Testis (tissue), 3 donors: ENCODE results near the gene TUFM. TPM values are rescaled to one million over a fixed set of nuclear protein-coding genes. Genes with fewer than 3 reads are reported as not detected.
"Not testable (repeated sequence)": the region's sequence is repeated elsewhere in the genome, so short reads cannot be mapped to it uniquely, and the experiment has no call there.

Experiments used
- DNase-seq: peaks from one replicate; pipeline ENCODE4 v3.0.0-alpha.2; 2019
- H3K27ac ChIP-seq, 2 donors: fragments of 200-600 bp; sonication (generic); one replicate each; pipeline ENCODE4 v1.5.1; 2019
- H3K27me3 ChIP-seq: fragments of 200-600 bp; sonication (generic); one replicate; pipeline ENCODE4 v1.5.1; 2019
- H3K36me3 ChIP-seq: fragments of 200-600 bp; sonication (generic); one replicate; pipeline ENCODE4 v1.5.1; 2017; ENCODE audit warnings: low read depth; ENCODE audit errors: missing control alignments
- H3K4me1 ChIP-seq: fragments of 200-600 bp; sonication (generic); one replicate; pipeline ENCODE4 v1.5.1; 2019
- H3K4me3 ChIP-seq, 2 donors: fragments of 200-600 bp; sonication (generic); one replicate each; pipeline ENCODE4 v1.5.1; 2017 to 2019
- H3K9me3 ChIP-seq: fragments of 200-600 bp; sonication (generic); one replicate; pipeline ENCODE4 v1.5.1; 2017
- CTCF ChIP-seq, 3 experiments: fragments of 450-650 bp in 2 of 3; fragments of 200-600 bp in 1 of 3; sonication (generic) in 1 of 3; IDR thresholded peaks; one replicate each; pipeline ENCODE4 v1.5.1; 2016 to 2019; ENCODE audit warnings: antibody characterized with exemption in 3 of 3, mild to moderate bottlenecking in 2 of 3, moderate library complexity in 1 of 3
- POLR2A ChIP-seq: fragments of 450-650 bp; IDR thresholded peaks from one replicate; pipeline ENCODE4 v1.6.1; 2017; ENCODE audit warnings: antibody characterized with exemption, mild to moderate bottlenecking, moderate library complexity
- WGBS, 2 donors: methylation state at CpG; one replicate each; pipeline ENCODE4 v1.1.5; 2018; 5-methylcytosine and 5-hydroxymethylcytosine counted together
- intact Hi-C: fragments of 100-400 bp; cut with DNase I; formaldehyde crosslinking; loops from one replicate; pipeline ENCODE4 v1.15.1; 2023; ENCODE audit warnings: low total_unique reads
- polyA plus RNA-seq: library from polyadenylated mRNA; stranded (reverse); fragments of 350-450 nt; fragmentation: Illumina TruSeq; extraction: RNeasy Lipid Tissue Mini Kit (QIAGEN cat#74804); gene quantifications from one replicate; pipeline ENCODE4 v1.2.3, GENCODE V29; 2014; ENCODE audit warnings: low read depth, low replicate concordance; ENCODE audit not compliant: insufficient read depth
- total RNA-seq, 2 donors: library from RNA; depleted of rRNA; stranded (reverse); fragments of >200 nt; gene quantifications; one replicate each; pipeline ENCODE4 v1.2.3, GENCODE V29; 2016

The TUFM gene
- total and polyA plus RNA-seq, 3 donors from 2014 or later: 134 to 213 (median 140) TPM

- WGBS, 2 donors: 81 to 87% methylated on average over 10 of the region's 10 CpGs
- DNase-seq: no peak
Measured at GRCh38 chr16:28886945-28887344, 40.8 kb upstream of the TUFM start.

GRCh38 chr16:28884045-28884444 lies 37.9 kb upstream of the TUFM start:
- Histone ChIP-seq H3K27me3 (no peaks in the 10 kb centered on the region), H3K36me3 (no peaks in the 10 kb centered on the region), H3K9me3 (no peaks in the 10 kb centered on the region), H3K4me1 (peaks cover 5% of the 10 kb centered on the region), H3K4me3 (no peak overlapping the region), H3K27ac (no peak overlapping the region)
- DNase-seq: no peak
- intact Hi-C loops: no loop called here
- TF ChIP-seq POLR2A (no peak), CTCF (IDR thresholded peaks at IDR 0.05) (no peak)
- WGBS, 2 donors: 94 to 97% methylated on average over 6 of the region's 6 CpGs

More at GRCh38 chr16:28886945-28887344, 40.8 kb upstream of the TUFM start:
- no peaks in the 10 kb centered on the region for H3K36me3 ChIP-seq
- no peaks in the 10 kb centered on the region for H3K4me1 ChIP-seq
- H3K27ac ChIP-seq: no peak overlapping the region
- H3K9me3 ChIP-seq: no peaks in the 10 kb centered on the region
- no peaks in the 10 kb centered on the region for H3K27me3 ChIP-seq
- intact Hi-C loops: no loop called here
- TF ChIP-seq POLR2A (no peak), CTCF (IDR thresholded peaks at IDR 0.05) (no peak)
- H3K4me3 ChIP-seq: no peak overlapping the region

GRCh38 chr16:28883221-28883996 lies 37.3 kb upstream of the TUFM start:
- intact Hi-C loops: no loop called here
- WGBS, 2 donors: 69 to 82% methylated on average over 22 to 25 of the region's 25 CpGs
- no peak overlapping the region for H3K4me3 ChIP-seq
- H3K27ac ChIP-seq: no peak overlapping the region
- no peaks in the 10 kb centered on the region for H3K36me3 ChIP-seq
- H3K9me3 ChIP-seq: no peaks in the 10 kb centered on the region
- TF ChIP-seq POLR2A (no peak), CTCF (IDR thresholded peaks at IDR 0.05) (no peak)
- no peak for DNase-seq
- H3K27me3 ChIP-seq: no peaks in the 10 kb centered on the region
- peaks cover 5% of the 10 kb centered on the region for H3K4me1 ChIP-seq

- no peak for DNase-seq
- 56 to 70% methylated on average over 21 to 24 of the region's 24 CpGs for WGBS, 2 donors
Measured at GRCh38 chr16:28882551-28883160, 36.5 kb upstream of the TUFM start.

GRCh38 chr16:28881565-28881964 lies 35.4 kb upstream of the TUFM start:
- intact Hi-C loops, H3K27me3 ChIP-seq, H3K4me3 ChIP-seq, H3K4me1 ChIP-seq, H3K36me3 ChIP-seq, DNase-seq, H3K27ac ChIP-seq, H3K9me3 ChIP-seq: not testable (repeated sequence)
- WGBS, 2 donors: 86 to 98% methylated on average over 4 of the region's 4 CpGs

More at GRCh38 chr16:28882551-28883160, 36.5 kb upstream of the TUFM start:
- peaks cover 5% of the 10 kb centered on the region for H3K4me1 ChIP-seq
- H3K27ac ChIP-seq: no peak overlapping the region
- no peaks in the 10 kb centered on the region for H3K36me3 ChIP-seq
- no peaks in the 10 kb centered on the region for H3K9me3 ChIP-seq
- no peaks in the 10 kb centered on the region for H3K27me3 ChIP-seq
- TF ChIP-seq CTCF (IDR thresholded peaks at IDR 0.05): no peak
- H3K4me3 ChIP-seq: no peak overlapping the region
- intact Hi-C loops: no loop called here
